Smooth muscle cell of the brain vasculature (primary cell): Measurements from ENCODE around the gene LCN2.

Source experiments
- DNase-seq: peaks from one replicate; pipeline ENCODE4 v3.0.0-alpha.2; 2012; ENCODE audit warnings: low read depth, low spot score

LCN2 gene

GRCh38 chr9:128114326-128115186 lies 34.7 kb upstream of the LCN2 start:
- DNase-seq: no peak

GRCh38 chr9:128115187-128116103 lies 33.8 kb upstream of the LCN2 start:
- DNase-seq: no peak

- DNase-seq: no peak
Measured at GRCh38 chr9:128116104-128117083, 32.9 kb upstream of the LCN2 start.

- peak; percentile 77 for DNase-seq
Measured at GRCh38 chr9:128117613-128118471, 31.4 kb upstream of the LCN2 start.

DNA sequence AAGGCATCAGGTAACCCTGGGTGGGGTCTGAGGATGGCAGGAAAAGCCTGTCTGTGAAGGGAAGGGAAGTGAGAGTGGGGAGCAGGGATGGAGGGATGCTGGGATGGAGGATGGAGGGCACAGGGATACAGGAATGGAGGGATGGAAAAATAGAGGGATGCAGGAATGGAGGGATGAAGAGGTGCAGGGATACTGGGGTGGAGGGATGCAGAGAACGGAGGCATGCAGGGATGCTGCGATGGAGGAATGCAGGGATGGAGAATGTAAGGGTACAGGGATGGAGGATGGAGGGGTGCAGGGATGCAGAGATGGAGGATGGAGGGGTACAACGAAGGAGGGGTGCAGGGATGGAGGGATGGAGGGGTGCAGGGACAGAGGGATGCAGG lies 30.8 kb upstream of the LCN2 start:
- no peak for DNase-seq

GRCh38 chr9:128118971-128119665 lies 30.1 kb upstream of the LCN2 start:
- no peak for DNase-seq

DNA sequence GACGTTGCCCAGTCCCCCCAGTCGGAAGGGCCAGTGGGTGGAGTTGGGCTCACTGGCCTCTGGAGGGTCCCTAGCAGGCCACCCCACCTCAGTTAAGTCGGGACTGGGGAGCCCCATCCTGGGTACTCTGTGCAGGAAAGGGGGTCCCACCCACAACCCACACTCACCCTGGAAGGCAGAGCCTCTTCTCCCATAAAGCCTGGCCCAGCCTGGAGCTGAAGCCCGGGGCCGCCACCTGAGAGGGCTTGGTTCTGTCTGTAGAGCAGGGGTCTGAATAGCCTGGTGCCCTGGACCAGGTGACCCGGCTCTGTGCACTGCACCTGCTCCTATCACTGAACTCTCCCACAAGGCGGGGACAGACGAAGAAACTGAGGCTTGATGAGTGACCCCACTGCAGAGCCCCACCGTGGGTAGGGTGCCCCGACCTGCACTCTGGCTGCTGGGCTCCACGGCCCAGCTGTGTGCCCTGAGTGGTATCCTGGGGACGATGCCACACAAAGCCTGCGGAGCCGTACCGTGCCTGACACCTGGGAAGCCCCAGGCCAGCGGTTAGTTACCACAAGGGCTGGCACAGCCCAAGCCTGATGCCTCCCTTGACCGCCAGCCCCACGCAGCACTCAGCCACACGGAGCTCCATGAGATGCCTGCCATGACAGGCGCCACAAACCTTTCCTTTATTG lies 29.1 kb upstream of the LCN2 start:
- DNase-seq: no peak

- DNase-seq: no peak
Measured at GRCh38 chr9:128120741-128121465, 28.4 kb upstream of the LCN2 start.

GRCh38 chr9:128121466-128121810 lies 27.8 kb upstream of the LCN2 start:
- no peak for DNase-seq

- no peak for DNase-seq
Measured at GRCh38 chr9:128121924-128122808, 27.1 kb upstream of the LCN2 start.

GRCh38 chr9:128122809-128123175 lies 26.5 kb upstream of the LCN2 start:
- DNase-seq: no peak

- DNase-seq: no peak
Measured at GRCh38 chr9:128123451-128124080, 25.7 kb upstream of the LCN2 start.

DNA sequence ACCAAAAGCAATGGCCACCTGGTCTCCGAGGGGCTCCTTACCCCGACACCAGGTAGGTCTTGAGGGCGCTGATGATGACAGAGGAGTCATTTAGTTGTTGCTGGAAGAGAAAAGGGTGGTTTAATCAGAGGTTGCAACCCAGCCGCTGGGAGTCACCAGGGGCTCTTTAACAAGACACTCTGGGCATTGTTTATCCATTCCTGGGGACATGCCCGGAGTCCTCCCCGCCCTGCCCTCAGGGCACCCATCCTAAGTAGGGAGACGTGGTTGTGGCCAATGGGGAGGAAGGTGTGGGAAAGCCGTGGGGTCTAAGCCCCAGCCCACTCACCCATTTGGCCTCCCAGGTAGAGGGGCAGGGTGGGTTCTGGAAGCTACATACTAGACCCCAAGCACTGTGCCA lies 24.8 kb upstream of the LCN2 start:
- no peak for DNase-seq

GRCh38 chr9:128124873-128125579 lies 24.2 kb upstream of the LCN2 start:
- DNase-seq: peak; percentile 23

DNA sequence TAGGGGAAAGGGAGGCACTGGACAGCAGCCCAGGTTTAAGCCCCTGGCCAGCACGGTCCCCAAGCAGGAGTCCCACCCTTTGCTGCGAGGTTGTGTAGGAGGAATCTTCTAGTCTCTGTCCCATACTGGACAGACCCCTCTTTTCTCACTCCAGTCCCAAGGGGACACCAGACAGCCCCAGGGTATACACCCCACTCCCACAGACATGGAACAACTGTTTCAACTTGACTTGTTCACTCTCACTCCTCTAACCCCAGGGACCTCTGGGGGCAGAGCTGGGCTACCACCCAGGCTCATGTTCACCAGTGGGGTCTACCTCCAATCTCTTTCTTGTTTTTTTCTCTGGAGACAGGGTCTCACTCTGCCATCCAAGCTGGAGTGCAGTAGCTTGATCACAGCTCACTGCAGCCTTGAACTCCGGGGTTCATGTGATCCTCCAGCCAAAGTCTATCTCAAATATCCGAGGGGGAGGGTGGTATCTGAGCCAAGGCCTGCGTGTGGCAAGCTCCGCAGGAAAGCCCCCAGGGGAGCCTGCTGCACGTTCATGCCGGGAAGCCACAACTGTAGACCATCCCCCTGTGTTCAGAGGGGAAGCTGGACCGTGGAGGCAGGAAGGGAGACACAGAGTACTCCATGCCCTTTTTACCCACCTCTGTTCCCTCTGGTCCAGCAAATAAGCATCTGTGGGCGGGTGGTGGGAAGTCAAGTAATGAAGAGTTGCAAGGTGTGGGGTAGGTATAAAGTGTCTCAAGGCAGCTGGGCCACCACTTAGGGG lies 23.5 kb upstream of the LCN2 start:
- DNase-seq: no peak

DNA sequence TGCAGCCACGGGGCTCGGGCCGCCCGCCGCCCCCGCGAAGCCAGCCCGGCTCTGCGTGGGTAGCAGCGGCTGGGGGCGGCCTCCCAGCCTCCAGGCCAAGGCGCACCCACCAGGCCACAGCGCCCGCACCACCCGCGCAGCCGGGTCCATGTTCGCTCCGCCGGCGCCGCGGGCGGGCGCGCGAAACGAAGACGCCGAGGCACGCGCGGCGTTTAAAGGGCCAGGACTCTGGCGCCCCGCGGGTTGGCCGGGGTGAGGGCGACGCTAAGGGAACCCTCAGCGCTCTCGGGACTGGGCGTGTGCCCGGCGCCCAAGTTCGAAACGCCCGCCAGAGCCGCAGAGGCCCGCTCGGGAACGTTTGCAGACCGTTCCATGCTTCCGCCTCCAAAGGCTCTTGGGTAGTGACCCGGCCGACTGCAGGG lies 21.7 kb upstream of the LCN2 start, which contains the start of gene PTGES2:
Gene PTGES2, minus strand, starts transcription at position 162 of the 422 bp plus-strand sequence. Its CDS starts 12 bp downstream, at position 150.
- DNase-seq: peak; percentile 46
